Testis (tissue), 2 donors: Measurements from ENCODE around the gene DIABLO.

Experiments
- CTCF ChIP-seq, 3 experiments: fragments of 450-650 bp in 2 of 3; fragments of 200-600 bp in 1 of 3; sonication (generic) in 1 of 3; IDR thresholded peaks; one replicate each; pipeline ENCODE4 v1.5.1; 2016 to 2019; ENCODE audit warnings: antibody characterized with exemption in 3 of 3, mild to moderate bottlenecking in 2 of 3, moderate library complexity in 1 of 3
- POLR2A ChIP-seq: fragments of 450-650 bp; IDR thresholded peaks from one replicate; pipeline ENCODE4 v1.6.1; 2017; ENCODE audit warnings: antibody characterized with exemption, mild to moderate bottlenecking, moderate library complexity

GRCh38 chr12:122174155-122174845 lies 51.6 kb downstream of the DIABLO start, which contains the start of gene IL31:
- no peak for TF ChIP-seq POLR2A
- TF ChIP-seq CTCF (IDR thresholded peaks at IDR 0.05) = no peak
